OCI-LY3 (cell line): ENCODE results near the gene CHD2.

ENCODE experiments used
- EZH2phosphoT487 ChIP-seq: fragments of 200-600 bp; shearing (Covaris generic); IDR thresholded peaks from 2 replicates; pipeline ENCODE4 v1.6.1; 2018; ENCODE audit warnings: antibody characterized with exemption, mixed run types, low read depth
- TF ChIP-seq, protein P1 (sequence below): fragments of 200-600, 300-600 bp; sonication (generic); IDR thresholded peaks from 2 replicates; pipeline ENCODE4 v1.5.1; 2014; ENCODE audit warnings: antibody characterized with exemption, low read length, low read depth

DNA sequence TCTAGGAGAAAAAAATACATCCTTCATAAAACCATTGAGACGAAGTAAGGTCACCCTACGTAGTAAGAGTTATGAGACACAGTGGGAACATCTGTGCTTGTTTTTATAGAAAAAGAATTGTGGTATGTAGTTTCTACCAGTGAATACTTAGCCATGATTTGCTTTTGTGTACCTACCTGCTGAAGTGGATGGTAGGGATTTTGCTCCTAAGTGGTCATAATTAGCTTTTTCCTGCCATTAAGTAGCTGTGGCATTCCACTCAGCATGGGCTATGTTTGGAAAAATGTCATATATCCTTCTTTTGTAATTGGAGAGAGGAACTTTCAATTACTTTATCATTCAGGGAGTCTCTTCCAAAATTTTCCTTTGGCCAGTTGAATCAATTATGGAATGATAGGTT lies 63.7 kb downstream of the CHD2 start:
- TF ChIP-seq, protein P1, sequence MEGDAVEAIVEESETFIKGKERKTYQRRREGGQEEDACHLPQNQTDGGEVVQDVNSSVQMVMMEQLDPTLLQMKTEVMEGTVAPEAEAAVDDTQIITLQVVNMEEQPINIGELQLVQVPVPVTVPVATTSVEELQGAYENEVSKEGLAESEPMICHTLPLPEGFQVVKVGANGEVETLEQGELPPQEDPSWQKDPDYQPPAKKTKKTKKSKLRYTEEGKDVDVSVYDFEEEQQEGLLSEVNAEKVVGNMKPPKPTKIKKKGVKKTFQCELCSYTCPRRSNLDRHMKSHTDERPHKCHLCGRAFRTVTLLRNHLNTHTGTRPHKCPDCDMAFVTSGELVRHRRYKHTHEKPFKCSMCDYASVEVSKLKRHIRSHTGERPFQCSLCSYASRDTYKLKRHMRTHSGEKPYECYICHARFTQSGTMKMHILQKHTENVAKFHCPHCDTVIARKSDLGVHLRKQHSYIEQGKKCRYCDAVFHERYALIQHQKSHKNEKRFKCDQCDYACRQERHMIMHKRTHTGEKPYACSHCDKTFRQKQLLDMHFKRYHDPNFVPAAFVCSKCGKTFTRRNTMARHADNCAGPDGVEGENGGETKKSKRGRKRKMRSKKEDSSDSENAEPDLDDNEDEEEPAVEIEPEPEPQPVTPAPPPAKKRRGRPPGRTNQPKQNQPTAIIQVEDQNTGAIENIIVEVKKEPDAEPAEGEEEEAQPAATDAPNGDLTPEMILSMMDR: no peak
- no peak for TF ChIP-seq EZH2phosphoT487
